NCI-H2107 (cell line): ENCODE measurements around the gene TCAP.

ENCODE experiments used
- DNase-seq: peaks from one replicate; lab custom pipeline; 2025; lab: John Stamatoyannopoulos, UW

Gene TCAP, protein sequence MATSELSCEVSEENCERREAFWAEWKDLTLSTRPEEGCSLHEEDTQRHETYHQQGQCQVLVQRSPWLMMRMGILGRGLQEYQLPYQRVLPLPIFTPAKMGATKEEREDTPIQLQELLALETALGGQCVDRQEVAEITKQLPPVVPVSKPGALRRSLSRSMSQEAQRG

DNA sequence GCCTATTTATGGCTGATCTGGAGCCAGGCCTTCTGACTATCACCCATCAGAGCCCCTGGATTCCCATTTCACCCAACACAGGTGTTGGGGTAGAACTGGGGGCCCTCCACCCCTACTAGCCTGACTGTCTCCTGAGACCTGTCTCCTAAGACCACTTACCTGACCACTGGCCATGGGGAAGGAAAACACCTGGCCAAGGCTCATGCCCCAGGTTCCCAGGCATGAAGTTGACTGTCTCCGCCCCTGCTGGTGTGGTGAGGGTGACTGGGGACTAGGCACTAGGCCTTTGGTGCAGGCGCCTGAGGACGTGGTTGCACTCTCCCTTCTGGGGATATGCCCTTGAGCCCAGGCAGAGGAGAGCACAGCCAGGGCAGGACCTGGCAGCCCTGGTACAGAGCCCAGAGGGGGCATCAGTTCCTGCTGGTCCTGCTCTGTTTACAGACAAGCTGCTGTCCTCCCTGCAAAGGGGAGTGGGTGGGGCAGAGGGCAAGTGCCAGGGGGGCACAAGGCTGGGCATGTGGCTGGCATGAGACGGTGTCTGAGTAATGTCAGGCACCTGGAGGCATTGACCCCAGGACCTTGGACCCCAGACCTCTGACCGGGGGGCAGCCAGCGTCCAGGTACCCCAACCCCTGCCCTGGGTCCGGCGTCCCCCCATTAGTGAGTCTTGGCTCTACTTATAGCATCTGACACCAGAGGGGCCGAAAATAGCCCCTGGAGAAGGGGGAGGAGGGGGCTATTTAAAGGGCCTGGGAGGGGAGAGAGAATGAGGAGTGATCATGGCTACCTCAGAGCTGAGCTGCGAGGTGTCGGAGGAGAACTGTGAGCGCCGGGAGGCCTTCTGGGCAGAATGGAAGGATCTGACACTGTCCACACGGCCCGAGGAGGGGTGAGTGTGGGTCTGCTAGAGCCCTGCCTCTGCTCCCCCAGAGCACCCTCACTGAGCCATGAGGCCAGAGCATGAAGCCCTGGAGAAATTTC, at the start of gene TCAP:
Gene TCAP (plus strand): TSS at position 769 of the 981 bp plus-strand sequence. CDS start 11 bp downstream, at position 780.
- no peak for DNase-seq

GRCh38 chr17:39615434-39615833, 49.7 kb upstream of the TCAP start:
- no peak for DNase-seq

GRCh38 chr17:39617100-39617445, 48.1 kb upstream of the TCAP start:
- DNase-seq: no peak

DNA sequence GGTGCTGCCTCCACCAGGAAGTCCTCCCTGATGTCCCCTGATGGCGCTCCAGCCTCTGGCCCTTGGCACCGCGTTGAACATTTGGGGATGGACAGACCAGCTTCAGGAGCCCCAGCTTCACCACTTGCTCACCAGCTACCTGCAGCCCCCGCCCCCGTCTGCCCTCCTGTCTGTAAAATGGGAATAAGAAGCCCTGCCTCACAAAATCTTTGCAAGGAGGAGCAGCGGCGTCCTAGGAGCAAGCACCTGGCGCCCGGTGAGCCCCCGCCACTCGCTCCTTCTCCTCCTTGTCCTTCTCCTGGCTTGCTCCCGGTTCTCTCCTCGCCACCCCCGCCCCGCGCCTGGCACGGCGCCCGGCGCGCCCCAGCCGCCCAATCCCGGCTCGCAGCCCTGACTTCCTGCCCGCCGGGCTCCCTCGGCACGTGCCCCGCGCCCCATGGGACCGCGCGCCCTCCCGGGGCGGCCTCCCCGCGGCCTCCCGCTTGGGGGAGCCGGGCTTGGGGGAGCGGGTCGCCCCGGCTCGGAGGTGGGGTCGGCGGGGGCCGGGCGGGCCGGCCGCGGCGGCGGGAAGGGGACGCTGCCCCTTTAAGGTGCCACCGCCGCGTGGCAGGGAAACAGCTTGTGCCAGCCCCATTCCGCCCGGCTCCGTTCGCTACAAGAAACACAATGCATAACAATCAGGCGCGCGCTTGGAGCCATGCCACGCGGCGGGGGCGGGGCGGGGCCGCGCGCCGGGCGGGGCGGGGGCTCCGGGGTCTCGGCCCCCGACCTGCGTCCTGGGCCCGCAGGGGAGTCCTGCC, 47.5 kb upstream of the TCAP start:
- peak; percentile 73 for DNase-seq

DNA sequence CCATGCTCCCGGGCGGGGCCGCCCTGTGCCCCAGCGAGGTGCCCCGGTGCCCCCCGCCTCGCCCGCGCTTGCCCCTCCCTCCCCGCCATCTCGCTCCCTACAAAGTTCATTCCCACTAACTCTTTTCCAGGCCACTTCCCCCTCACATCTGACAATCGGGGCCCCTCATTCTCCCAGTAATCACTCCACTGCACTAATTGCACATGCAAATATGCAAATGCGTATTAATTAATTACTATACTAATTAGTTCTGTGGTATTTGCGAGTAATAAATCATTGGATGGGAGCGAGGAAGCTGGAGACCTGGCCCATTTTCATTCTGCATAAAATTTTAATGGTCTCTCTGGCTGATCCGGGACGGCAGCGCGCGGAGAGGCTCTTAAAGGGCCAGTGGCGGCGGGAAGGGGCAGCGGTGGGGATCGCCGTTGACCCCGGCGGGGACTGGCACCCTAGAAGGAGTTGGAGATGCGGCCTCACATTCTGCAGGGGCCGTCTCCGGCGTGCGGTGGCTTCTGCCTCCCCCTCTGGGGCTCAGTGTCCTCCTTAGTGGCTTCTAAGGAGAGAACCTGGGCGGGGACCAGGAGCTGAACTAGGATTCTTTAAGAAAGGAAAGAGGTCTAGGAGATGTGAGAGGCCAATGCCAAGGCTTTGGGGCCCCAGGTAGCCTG, 46.8 kb upstream of the TCAP start:
- no peak for DNase-seq

- DNase-seq: peak; percentile 26
Measured at GRCh38 chr17:39618956-39619785, 46.0 kb upstream of the TCAP start.

DNA sequence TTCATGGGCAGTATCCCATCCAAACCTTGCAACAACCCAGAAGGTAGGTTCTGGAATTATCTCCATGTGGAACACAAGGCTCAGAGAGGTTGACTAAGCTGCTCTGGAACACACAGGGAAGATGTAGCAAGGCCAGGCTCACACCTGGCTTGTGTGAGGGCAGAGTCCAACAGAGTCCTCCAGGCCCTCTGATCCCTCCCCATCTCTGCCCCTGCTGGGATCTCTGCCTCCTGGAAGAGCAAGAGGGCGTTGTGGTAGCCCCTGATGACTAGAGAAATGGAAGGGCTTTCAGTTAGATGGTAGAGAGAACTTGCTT, 45.4 kb upstream of the TCAP start:
- DNase-seq: no peak

- DNase-seq: peak; percentile 84
Measured at GRCh38 chr17:39621523-39622379, 43.4 kb upstream of the TCAP start.

DNA sequence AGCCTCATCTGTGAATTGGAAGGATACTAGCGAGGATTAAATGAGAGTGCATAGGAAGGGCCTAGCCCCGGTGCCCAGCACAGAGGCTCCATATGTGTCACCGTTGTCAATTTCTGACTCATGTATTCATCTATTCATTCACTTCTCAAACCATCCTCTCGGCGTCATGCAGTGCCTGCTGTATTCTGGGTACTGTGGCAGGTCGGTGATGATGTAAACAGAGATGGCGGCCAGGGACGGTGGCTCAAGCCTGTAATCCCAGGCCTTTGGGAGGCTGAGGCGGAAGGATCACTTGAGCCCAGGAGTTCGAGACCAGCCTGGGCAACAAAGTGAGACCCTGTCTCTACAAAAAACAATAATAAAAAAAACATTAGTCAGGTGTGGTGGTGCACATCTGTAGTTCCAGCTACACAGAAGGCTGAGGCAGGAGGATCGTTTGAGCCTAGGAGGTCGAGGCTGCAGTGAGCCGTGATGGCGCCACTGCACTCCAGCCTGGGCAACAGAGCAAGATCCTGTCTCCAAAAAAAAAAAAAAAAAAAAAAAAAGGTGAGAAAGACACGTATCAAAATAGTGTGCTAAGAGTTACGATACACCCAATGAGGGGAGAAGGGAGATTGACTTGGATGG, 42.7 kb upstream of the TCAP start:
- no peak for DNase-seq

DNA sequence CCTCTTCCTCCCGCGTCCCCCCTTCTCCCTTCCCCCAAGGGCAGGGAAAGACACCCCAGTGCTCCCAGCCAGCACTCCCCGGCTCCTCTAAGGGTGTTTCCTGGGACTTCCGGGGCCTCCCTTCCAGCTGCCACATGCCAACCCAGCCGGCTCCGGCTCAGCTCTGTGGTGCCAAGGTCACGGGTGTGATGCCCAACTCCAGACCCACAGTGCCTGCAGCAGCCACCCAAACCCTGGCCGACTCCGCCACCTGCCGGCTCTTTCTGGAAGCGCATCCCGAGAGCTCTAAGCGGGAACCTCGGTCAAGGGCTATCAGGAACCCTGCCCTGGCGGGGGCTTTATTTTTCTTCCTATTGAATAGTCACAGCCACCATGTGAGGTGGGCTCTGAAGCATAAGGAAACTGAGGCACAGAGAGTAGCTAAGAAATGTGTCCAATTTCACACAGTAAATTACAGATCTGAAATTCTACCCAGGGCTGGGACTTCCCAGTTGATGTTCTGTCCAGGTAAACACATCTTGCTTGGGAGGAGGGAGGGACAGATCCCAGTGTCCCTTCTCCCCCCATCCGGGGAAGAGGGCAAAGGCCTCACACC, 41.7 kb upstream of the TCAP start:
- DNase-seq: peak; percentile 48

DNA sequence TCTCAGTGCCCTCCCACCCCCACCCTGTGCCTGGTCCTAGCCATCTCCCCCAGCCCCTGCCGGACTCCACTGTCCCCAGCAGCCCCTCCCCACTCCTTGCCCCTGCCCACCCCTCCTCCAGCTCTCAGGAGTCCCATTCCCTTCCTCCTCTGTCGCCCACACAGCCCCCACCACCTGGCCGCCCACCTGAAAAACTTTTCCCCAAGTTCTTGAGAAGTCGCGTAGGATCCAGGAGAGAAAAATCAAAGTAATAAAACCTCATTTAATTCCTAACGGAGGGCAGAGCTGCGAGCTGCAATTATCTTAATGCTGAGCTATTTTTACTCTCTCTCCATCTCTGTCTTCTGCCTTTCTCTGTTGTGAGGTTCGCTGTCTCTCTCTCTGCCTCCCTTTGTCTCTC, 40.8 kb upstream of the TCAP start:
- no peak for DNase-seq

- DNase-seq: no peak
Measured at GRCh38 chr17:39625198-39625785, 39.9 kb upstream of the TCAP start.

- DNase-seq: no peak
Measured at GRCh38 chr17:39626171-39627046, 38.7 kb upstream of the TCAP start, which contains the start of gene PPP1R1B. TSS of gene PPP1R1B (plus strand) at chr17:39626952. CDS start at chr17:39627393, 441 bp downstream.

DNA sequence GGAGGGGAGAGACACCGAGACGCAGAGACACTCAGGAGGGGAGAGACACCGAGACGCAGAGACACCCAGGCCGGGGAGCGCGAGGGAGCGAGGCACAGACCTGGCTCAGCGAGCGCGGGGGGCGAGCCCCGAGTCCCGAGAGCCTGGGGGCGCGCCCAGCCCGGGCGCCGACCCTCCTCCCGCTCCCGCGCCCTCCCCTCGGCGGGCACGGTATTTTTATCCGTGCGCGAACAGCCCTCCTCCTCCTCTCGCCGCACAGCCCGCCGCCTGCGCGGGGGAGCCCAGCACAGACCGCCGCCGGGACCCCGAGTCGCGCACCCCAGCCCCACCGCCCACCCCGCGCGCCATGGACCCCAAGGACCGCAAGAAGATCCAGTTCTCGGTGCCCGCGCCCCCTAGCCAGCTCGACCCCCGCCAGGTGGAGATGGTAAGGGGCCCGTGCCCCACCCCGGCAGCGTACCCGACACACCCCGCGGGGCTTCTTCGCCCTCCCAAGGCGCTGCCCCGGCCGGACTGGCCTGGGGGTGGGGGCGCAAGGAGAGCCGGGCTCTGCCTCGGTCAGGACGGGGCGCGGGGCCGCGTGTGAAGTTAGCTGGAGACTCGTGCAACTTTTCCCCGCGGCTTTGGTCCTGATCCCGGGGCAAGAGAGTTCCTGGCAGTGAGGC, 38.0 kb upstream of the TCAP start:
- DNase-seq: no peak

GRCh38 chr17:39627712-39628516, 37.2 kb upstream of the TCAP start:
- DNase-seq: no peak

DNA sequence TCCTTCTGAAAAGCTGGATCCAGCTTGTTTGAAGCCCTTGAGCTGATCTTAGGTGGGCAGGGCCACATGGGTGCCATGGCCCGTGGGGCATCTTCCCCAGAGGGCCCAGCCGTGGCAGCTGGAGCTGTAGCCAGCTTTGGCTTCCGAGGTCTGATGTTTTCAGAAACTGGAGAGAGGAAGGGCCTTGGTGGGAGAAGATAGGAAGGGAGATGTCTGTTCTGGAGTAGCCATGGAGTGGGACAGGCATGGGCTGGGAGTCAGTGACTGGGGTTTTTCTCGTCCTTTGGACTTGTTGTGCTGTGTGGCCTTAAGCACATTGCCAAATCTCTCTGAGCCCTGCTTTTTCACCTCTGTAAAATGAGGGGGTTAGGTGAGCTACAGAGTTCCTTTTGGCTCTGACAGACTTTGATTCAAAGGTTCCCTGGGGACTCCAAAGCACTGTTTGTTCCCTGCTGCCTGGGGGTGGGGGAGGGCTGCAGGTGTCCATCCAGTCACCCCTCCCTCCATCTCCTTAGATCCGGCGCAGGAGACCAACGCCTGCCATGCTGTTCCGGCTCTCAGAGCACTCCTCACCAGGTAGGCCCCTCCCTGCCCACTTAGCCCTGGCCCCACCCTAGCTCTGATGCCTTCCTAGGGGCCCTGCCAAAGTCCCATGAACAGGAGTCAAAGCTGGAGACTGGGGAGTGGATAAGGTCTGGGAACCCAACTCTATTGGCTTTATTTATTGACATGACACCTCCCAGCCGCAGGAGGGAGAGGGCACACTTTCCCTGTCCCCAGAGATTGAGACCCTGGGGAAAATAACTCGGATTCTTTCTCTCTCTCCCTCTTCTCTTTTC, 36.3 kb upstream of the TCAP start:
- DNase-seq: peak; percentile 48
